ENCODE results near the gene AGAP3.

AGAP3 gene

GRCh38 chr7:151177310-151177709 is 91.0 kb downstream of the AGAP3 start:
- Histone ChIP-seq H3K27ac (ENCODE audit: low read depth, low read length) (no peak overlapping the region), H3K4me1 (ENCODE audit: insufficient read depth, low read length) (peaks cover 3% of the 10 kb centered on the region; the same call in 1 of the 2 replicates), H3K27me3 (ENCODE audit: insufficient read depth, low read length) (peaks cover 44% of the 10 kb centered on the region), H3K4me3 (ENCODE audit: low read length) (no peak overlapping the region), H3K9ac (ENCODE audit: low read depth, low read length) (no peak overlapping the region), H3K36me3 (ENCODE audit: insufficient read depth, low read length) (no peaks in the 10 kb centered on the region), H3K9me3 (ENCODE audit: insufficient read depth, low read depth, low read length) (no peaks in the 10 kb centered on the region)
- 84% methylated on average over 1 of the region's 1 CpG for WGBS

- H3K4me3 ChIP-seq (ENCODE audit: low read length), result no peak overlapping the region
- H3K9ac ChIP-seq (ENCODE audit: low read depth, low read length), result no peak overlapping the region
- WGBS, result 92% methylated on average over 9 of the region's 9 CpGs
- no peak overlapping the region for H3K27ac ChIP-seq (ENCODE audit: low read depth, low read length)
- peaks cover 37% of the 10 kb centered on the region for H3K27me3 ChIP-seq (ENCODE audit: insufficient read depth, low read length)
- H3K9me3 ChIP-seq (ENCODE audit: insufficient read depth, low read depth, low read length), result no peaks in the 10 kb centered on the region
- H3K36me3 ChIP-seq (ENCODE audit: insufficient read depth, low read length), result no peaks in the 10 kb centered on the region
- peaks cover 3% of the 10 kb centered on the region; the same call in 1 of the 2 replicates for H3K4me1 ChIP-seq (ENCODE audit: insufficient read depth, low read length)
Observed at GRCh38 chr7:151178236-151178635, 92.0 kb downstream of the AGAP3 start.

GRCh38 chr7:151178831-151179230 is 92.6 kb downstream of the AGAP3 start:
- Histone ChIP-seq H3K27me3 (ENCODE audit: insufficient read depth, low read length) (peaks cover 31% of the 10 kb centered on the region), H3K4me1 (ENCODE audit: insufficient read depth, low read length) (peaks cover 3% of the 10 kb centered on the region; the same call in 1 of the 2 replicates)
- WGBS, result 84% methylated on average over 2 of the region's 2 CpGs

GRCh38 chr7:151179287-151179860 is 93.1 kb downstream of the AGAP3 start:
- Histone ChIP-seq H3K9me3 (ENCODE audit: insufficient read depth, low read depth, low read length) (no peaks in the 10 kb centered on the region), H3K27ac (ENCODE audit: low read depth, low read length) (no peak overlapping the region), H3K4me1 (ENCODE audit: insufficient read depth, low read length) (peaks cover 3% of the 10 kb centered on the region; the same call in 1 of the 2 replicates), H3K9ac (ENCODE audit: low read depth, low read length) (no peak overlapping the region), H3K36me3 (ENCODE audit: insufficient read depth, low read length) (no peaks in the 10 kb centered on the region), H3K4me3 (ENCODE audit: low read length) (no peak overlapping the region), H3K27me3 (ENCODE audit: insufficient read depth, low read length) (peaks cover 26% of the 10 kb centered on the region)
- 95% methylated on average over 8 of the region's 8 CpGs for WGBS

More at GRCh38 chr7:151178831-151179230, 92.6 kb downstream of the AGAP3 start:
- Histone ChIP-seq H3K9me3 (ENCODE audit: insufficient read depth, low read depth, low read length) (no peaks in the 10 kb centered on the region), H3K4me3 (ENCODE audit: low read length) (no peak overlapping the region), H3K27ac (ENCODE audit: low read depth, low read length) (no peak overlapping the region), H3K9ac (ENCODE audit: low read depth, low read length) (no peak overlapping the region), H3K36me3 (ENCODE audit: insufficient read depth, low read length) (no peaks in the 10 kb centered on the region)

GRCh38 chr7:151179946-151180345 is 93.7 kb downstream of the AGAP3 start:
- Histone ChIP-seq H3K4me1 (ENCODE audit: insufficient read depth, low read length) (peaks cover 3% of the 10 kb centered on the region; the same call in 1 of the 2 replicates), H3K9ac (ENCODE audit: low read depth, low read length) (no peak overlapping the region), H3K36me3 (ENCODE audit: insufficient read depth, low read length) (no peaks in the 10 kb centered on the region), H3K4me3 (ENCODE audit: low read length) (no peak overlapping the region), H3K27me3 (ENCODE audit: insufficient read depth, low read length) (peaks cover 21% of the 10 kb centered on the region), H3K27ac (ENCODE audit: low read depth, low read length) (no peak overlapping the region), H3K9me3 (ENCODE audit: insufficient read depth, low read depth, low read length) (no peaks in the 10 kb centered on the region)
- WGBS, result 79% methylated on average over 4 of the region's 4 CpGs

GRCh38 chr7:151181011-151181431 is 94.7 kb downstream of the AGAP3 start:
- Histone ChIP-seq H3K9ac (ENCODE audit: low read depth, low read length) (no peak overlapping the region), H3K27me3 (ENCODE audit: insufficient read depth, low read length) (peaks cover 10% of the 10 kb centered on the region; the same call in 1 of the 2 replicates), H3K9me3 (ENCODE audit: insufficient read depth, low read depth, low read length) (no peaks in the 10 kb centered on the region), H3K27ac (ENCODE audit: low read depth, low read length) (no peak overlapping the region), H3K4me3 (ENCODE audit: low read length) (no peak overlapping the region), H3K36me3 (ENCODE audit: insufficient read depth, low read length) (no peaks in the 10 kb centered on the region), H3K4me1 (ENCODE audit: insufficient read depth, low read length) (peaks cover 3% of the 10 kb centered on the region; the same call in 1 of the 2 replicates)
- 91% methylated on average over 22 of the region's 22 CpGs for WGBS

GRCh38 chr7:151185762-151186639 is 99.7 kb downstream of the AGAP3 start:
- Histone ChIP-seq H3K4me3 (ENCODE audit: low read length) (no peak overlapping the region), H3K9me3 (ENCODE audit: insufficient read depth, low read depth, low read length) (no peaks in the 10 kb centered on the region), H3K9ac (ENCODE audit: low read depth, low read length) (no peak overlapping the region), H3K27ac (ENCODE audit: low read depth, low read length) (no peak overlapping the region), H3K4me1 (ENCODE audit: insufficient read depth, low read length) (no peaks in the 10 kb centered on the region), H3K36me3 (ENCODE audit: insufficient read depth, low read length) (no peaks in the 10 kb centered on the region), H3K27me3 (ENCODE audit: insufficient read depth, low read length) (no peaks in the 10 kb centered on the region; the same call in 1 of the 2 replicates)
- WGBS, result 94% methylated on average over 16 of the region's 16 CpGs

- WGBS, result 91% methylated on average over 22 of the region's 22 CpGs
- Histone ChIP-seq H3K27me3 (ENCODE audit: insufficient read depth, low read length) (no peaks in the 10 kb centered on the region; the same call in 1 of the 2 replicates), H3K36me3 (ENCODE audit: insufficient read depth, low read length) (no peaks in the 10 kb centered on the region), H3K4me3 (ENCODE audit: low read length) (no peak within 1 kb of the TSS), H3K27ac (ENCODE audit: low read depth, low read length) (no peak within 1 kb of the TSS), H3K4me1 (ENCODE audit: insufficient read depth, low read length) (no peaks in the 10 kb centered on the region), H3K9me3 (ENCODE audit: insufficient read depth, low read depth, low read length) (no peaks in the 10 kb centered on the region), H3K9ac (ENCODE audit: low read depth, low read length) (no peak within 1 kb of the TSS)
Observed at GRCh38 chr7:151186640-151187408, 100.5 kb downstream of the AGAP3 start, which contains the start of gene ASB10. Gene ASB10 (minus strand): TSS chr7:151187250. CDS start chr7:151187130, 120 bp downstream.

- H3K27ac ChIP-seq (ENCODE audit: low read depth, low read length), result no peak overlapping the region
- 91% methylated on average over 22 of the region's 22 CpGs for WGBS
- no peak overlapping the region for H3K9ac ChIP-seq (ENCODE audit: low read depth, low read length)
- H3K9me3 ChIP-seq (ENCODE audit: insufficient read depth, low read depth, low read length), result no peaks in the 10 kb centered on the region
- H3K4me3 ChIP-seq (ENCODE audit: low read length), result no peak overlapping the region
- H3K27me3 ChIP-seq (ENCODE audit: insufficient read depth, low read length), result no peaks in the 10 kb centered on the region; the same call in 1 of the 2 replicates
- H3K4me1 ChIP-seq (ENCODE audit: insufficient read depth, low read length), result no peaks in the 10 kb centered on the region
- no peaks in the 10 kb centered on the region for H3K36me3 ChIP-seq (ENCODE audit: insufficient read depth, low read length)
Observed at GRCh38 chr7:151187409-151188251, 101.4 kb downstream of the AGAP3 start.

- no peak overlapping the region for H3K9ac ChIP-seq (ENCODE audit: low read depth, low read length)
- H3K36me3 ChIP-seq (ENCODE audit: insufficient read depth, low read length), result no peaks in the 10 kb centered on the region
- no peaks in the 10 kb centered on the region; the same call in 1 of the 2 replicates for H3K27me3 ChIP-seq (ENCODE audit: insufficient read depth, low read length)
- H3K4me3 ChIP-seq (ENCODE audit: low read length), result no peak overlapping the region
- H3K4me1 ChIP-seq (ENCODE audit: insufficient read depth, low read length), result no peaks in the 10 kb centered on the region
- 71% methylated on average over 5 of the region's 5 CpGs for WGBS
- H3K27ac ChIP-seq (ENCODE audit: low read depth, low read length), result no peak overlapping the region
- no peaks in the 10 kb centered on the region for H3K9me3 ChIP-seq (ENCODE audit: insufficient read depth, low read depth, low read length)
Observed at GRCh38 chr7:151188252-151188542, 101.9 kb downstream of the AGAP3 start.

Measured in HUES64 (cell line).